Nephron progenitor cell (in vitro differentiated cells): Measurements from ENCODE around the gene CCDC81.
A peak's percentile ranks its signal among the peaks of the same experiment; 100 is the strongest.
"Not testable (repeated sequence)": the region's sequence is repeated elsewhere in the genome, so short reads cannot be mapped to it uniquely, and the experiment has no call there.

Source experiments
- DNase-seq: peaks from one replicate; pipeline ENCODE4 v3.0.0; 2021
- H3K27ac Mint-ChIP-seq: 2 replicates; pipeline ENCODE4 v1.8.0; 2021; ENCODE audit warnings: mild to moderate bottlenecking, moderate library complexity, mixed read lengths
- H3K27me3 Mint-ChIP-seq: 2 replicates; pipeline ENCODE4 v1.8.0; 2021; ENCODE audit warnings: mild to moderate bottlenecking, low read depth, mixed read lengths; ENCODE audit not compliant: poor library complexity
- H3K36me3 Mint-ChIP-seq: 2 replicates; pipeline ENCODE4 v1.8.0; 2021; ENCODE audit warnings: low read depth, mixed read lengths
- H3K4me1 Mint-ChIP-seq: 2 replicates; pipeline ENCODE4 v1.8.0; 2021; ENCODE audit warnings: mixed read lengths
- H3K4me3 Mint-ChIP-seq: 2 replicates; pipeline ENCODE4 v1.8.0; 2021; ENCODE audit warnings: mild to moderate bottlenecking, moderate library complexity, mixed read lengths
- H3K9me3 Mint-ChIP-seq: 2 replicates; pipeline ENCODE4 v1.8.0; 2021; ENCODE audit warnings: mild to moderate bottlenecking, moderate library complexity, mixed read lengths
- TF ChIP-seq, protein P1 (sequence below): fragments of 200-600 bp; sonication (generic); IDR thresholded peaks from 2 replicates; pipeline ENCODE4 v1.5.0; 2021; ENCODE audit warnings: antibody characterized with exemption

CCDC81 gene

DNA sequence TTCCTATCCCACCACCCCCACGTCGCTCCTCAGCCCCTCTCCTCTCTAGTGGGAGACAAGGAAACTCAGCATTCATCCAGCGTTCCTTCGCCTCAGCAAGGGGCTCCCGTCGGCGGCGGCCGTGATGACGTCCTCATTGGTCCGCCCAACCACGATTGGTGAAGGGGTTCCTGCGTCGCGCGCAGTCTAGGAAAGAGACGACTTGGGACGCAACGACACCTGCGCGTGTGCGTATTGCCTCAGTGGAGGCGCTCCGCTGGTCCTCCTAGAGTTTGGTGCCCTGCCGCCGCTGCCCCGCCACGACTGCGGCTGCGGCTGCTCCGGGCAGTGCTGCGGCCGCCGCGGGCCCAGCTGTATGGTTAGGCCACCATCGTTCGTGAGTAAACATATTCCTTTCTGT is 56.6 kb downstream of the CCDC81 start:
- H3K4me1 Mint-ChIP-seq: peaks cover 8% of the 10 kb centered on the region
- H3K9me3 Mint-ChIP-seq: peaks cover 71% of the 10 kb centered on the region
- no peak overlapping the region for H3K27ac Mint-ChIP-seq
- TF ChIP-seq, protein P1, sequence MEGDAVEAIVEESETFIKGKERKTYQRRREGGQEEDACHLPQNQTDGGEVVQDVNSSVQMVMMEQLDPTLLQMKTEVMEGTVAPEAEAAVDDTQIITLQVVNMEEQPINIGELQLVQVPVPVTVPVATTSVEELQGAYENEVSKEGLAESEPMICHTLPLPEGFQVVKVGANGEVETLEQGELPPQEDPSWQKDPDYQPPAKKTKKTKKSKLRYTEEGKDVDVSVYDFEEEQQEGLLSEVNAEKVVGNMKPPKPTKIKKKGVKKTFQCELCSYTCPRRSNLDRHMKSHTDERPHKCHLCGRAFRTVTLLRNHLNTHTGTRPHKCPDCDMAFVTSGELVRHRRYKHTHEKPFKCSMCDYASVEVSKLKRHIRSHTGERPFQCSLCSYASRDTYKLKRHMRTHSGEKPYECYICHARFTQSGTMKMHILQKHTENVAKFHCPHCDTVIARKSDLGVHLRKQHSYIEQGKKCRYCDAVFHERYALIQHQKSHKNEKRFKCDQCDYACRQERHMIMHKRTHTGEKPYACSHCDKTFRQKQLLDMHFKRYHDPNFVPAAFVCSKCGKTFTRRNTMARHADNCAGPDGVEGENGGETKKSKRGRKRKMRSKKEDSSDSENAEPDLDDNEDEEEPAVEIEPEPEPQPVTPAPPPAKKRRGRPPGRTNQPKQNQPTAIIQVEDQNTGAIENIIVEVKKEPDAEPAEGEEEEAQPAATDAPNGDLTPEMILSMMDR: no peak
- H3K4me3 Mint-ChIP-seq: no peak overlapping the region
- H3K36me3 Mint-ChIP-seq: peaks cover 58% of the 10 kb centered on the region
- no peak for DNase-seq
- no peaks in the 10 kb centered on the region for H3K27me3 Mint-ChIP-seq

GRCh38 chr11:86433361-86434095 is 58.8 kb downstream of the CCDC81 start:
- H3K27ac Mint-ChIP-seq, DNase-seq, H3K4me3 Mint-ChIP-seq, H3K27me3 Mint-ChIP-seq: not testable (repeated sequence)
- H3K36me3 Mint-ChIP-seq: peaks cover 42% of the 10 kb centered on the region
- H3K4me1 Mint-ChIP-seq: peaks cover 19% of the 10 kb centered on the region
- H3K9me3 Mint-ChIP-seq: peaks cover 49% of the 10 kb centered on the region

DNA sequence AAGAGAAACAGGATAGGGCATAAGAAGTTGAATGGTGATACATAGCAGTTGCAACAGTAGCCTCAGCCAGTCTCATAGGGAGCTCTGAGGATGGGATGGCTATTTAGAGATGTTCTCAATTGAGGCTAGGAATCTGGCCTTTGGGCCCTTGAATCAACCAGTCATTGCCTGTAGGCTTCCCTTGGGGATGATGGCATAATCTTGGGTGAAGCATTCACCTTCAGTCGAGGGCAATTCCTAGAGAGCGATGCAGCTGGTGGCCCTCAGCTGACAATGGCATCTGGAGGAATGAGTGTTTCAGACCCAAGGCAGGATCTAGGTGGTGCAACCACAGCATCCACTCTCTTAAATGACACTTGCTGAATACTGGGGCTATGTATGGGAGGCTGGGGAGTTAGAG is 61.0 kb downstream of the CCDC81 start:
- peaks cover 26% of the 10 kb centered on the region for H3K4me1 Mint-ChIP-seq
- no peak overlapping the region for H3K4me3 Mint-ChIP-seq
- no peak overlapping the region for H3K27ac Mint-ChIP-seq
- TF ChIP-seq, protein P1: no peak
- peaks cover 30% of the 10 kb centered on the region for H3K9me3 Mint-ChIP-seq
- no peak for DNase-seq
- H3K27me3 Mint-ChIP-seq: no peaks in the 10 kb centered on the region
- H3K36me3 Mint-ChIP-seq: peaks cover 23% of the 10 kb centered on the region

DNA sequence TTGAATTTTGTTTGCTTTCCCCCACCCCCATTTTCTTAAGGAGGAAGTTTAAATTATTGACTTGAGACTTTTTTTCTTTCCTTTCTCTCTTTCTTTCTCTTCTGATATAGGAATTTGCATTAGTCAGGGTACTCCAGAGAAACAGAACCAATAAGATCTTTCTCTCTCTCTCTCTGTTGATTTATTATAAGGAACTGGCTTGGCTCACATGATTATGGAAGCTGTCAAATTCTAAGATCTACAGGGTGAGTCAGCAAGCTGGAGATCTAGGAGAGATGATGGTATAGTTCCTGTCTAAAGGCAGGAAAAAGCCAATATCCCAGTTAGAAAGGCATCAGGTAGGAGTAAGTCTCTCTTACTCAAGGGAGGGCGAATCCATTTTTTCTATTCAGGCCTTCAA is 64.0 kb downstream of the CCDC81 start:
- no peak overlapping the region for H3K4me3 Mint-ChIP-seq
- TF ChIP-seq, protein P1: no peak

DNA sequence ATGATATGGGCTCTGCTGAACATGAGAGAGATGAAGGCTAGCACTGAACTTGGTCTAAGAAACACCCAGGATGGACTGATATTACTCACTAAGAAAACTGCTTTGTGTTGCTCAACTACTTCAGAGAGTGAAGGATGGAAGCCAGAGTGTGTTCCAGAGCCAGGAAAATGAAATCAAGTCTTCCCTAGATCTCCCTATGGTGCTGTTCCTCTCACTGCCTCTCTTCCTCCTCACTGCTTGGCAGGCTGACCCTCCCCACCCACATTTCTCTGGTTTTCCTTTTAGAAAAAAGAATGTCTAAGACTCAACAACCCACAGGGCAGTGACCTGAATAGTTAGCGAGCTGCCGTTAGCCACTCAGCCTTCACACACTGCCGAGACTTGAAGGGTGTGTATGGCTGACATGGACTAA is 65.6 kb downstream of the CCDC81 start:
- Mint-ChIP-seq H3K36me3 (no peaks in the 10 kb centered on the region), H3K4me3 (no peak overlapping the region), H3K9me3 (no peaks in the 10 kb centered on the region), H3K27me3 (peaks cover 9% of the 10 kb centered on the region), H3K27ac (peak overlapping the region; percentile 84), H3K4me1 (peaks cover 29% of the 10 kb centered on the region)
- DNase-seq: no peak
- TF ChIP-seq, protein P1: no peak

More for the DNA sequence above, 64.0 kb downstream of the CCDC81 start:
- DNase-seq: no peak
- Mint-ChIP-seq H3K27me3 (peaks cover 6% of the 10 kb centered on the region), H3K36me3 (no peaks in the 10 kb centered on the region), H3K4me1 (peaks cover 29% of the 10 kb centered on the region), H3K9me3 (peaks cover 5% of the 10 kb centered on the region), H3K27ac (no peak overlapping the region)

DNA sequence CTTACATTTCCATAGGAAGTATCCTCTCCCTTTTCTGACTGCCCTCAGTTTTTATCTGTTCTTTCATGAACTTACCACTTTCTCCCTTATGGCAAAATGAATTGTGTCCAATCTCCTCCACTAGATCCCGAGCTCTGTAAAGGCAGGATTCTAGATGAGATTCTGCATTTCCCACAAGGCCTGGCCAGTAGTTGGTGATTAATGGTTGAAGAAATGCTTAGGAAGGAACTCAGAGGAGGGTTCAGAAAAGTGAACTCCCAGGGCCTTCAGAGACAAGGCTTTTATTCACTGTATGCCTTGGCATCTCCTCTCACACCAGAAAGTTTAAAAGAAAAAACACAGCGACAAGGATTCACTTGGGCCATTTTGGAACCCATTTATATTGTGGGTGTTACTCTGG is 66.2 kb downstream of the CCDC81 start:
- TF ChIP-seq, protein P1: no peak
- no peak for DNase-seq
- Mint-ChIP-seq H3K36me3 (no peaks in the 10 kb centered on the region), H3K27me3 (peaks cover 10% of the 10 kb centered on the region), H3K9me3 (no peaks in the 10 kb centered on the region), H3K4me3 (no peak overlapping the region), H3K4me1 (peaks cover 29% of the 10 kb centered on the region), H3K27ac (peak overlapping the region; percentile 84)
